ENCODE measurements around the gene BPIFA3. TPM values are rescaled to one million over a fixed set of nuclear protein-coding genes. Genes with fewer than 3 reads are reported as not detected.
A peak's percentile ranks its signal among the peaks of the same experiment; 100 is the strongest.

BPIFA3 gene
- total and polyA plus RNA-seq, 3 experiments from 2014 or later = not detected

GRCh38 chr20:33229843-33230242 lies 12.7 kb downstream of the BPIFA3 start:
- DNase-seq = no peak
- Histone ChIP-seq H3K4me3 (ENCODE audit: low read length) (no peak overlapping the region), H3K27me3 (ENCODE audit: insufficient read depth, low read length, poor library complexity, severe bottlenecking) (no peaks in the 10 kb centered on the region), H3K36me3 (ENCODE audit: insufficient read depth, low read length) (no peaks in the 10 kb centered on the region), H3K27ac (ENCODE audit: low read depth, low read length) (no peak overlapping the region), H3K9me3 (ENCODE audit: low read length) (no peaks in the 10 kb centered on the region), H3K4me1 (ENCODE audit: insufficient read depth, low read length) (no peaks in the 10 kb centered on the region)
- ChIA-PET POLR2A (no interaction called here), CTCF (no interaction called here)
- Mint-ChIP-seq H3K27ac (no peak overlapping the region), H3K4me1 (peaks cover 0 to 4% (median 0%) of the 10 kb centered on the region in 3 donors), H3K4me3 (no peak overlapping the region), H3K9me3 (no peaks in the 10 kb centered on the region), H3K36me3 (peaks cover 0 to 4% (median 0%) of the 10 kb centered on the region in 3 donors), H3K27me3 (peaks cover 13 to 45% of the 10 kb centered on the region in 2 donors)

GRCh38 chr20:33231237-33231636 lies 14.1 kb downstream of the BPIFA3 start:
- Mint-ChIP-seq H3K27ac (no peak overlapping the region), H3K9me3 (no peaks in the 10 kb centered on the region), H3K27me3 (peaks cover 17 to 44% of the 10 kb centered on the region in 2 donors), H3K4me1 (peaks cover 0 to 4% (median 0%) of the 10 kb centered on the region in 3 donors), H3K36me3 (no peaks in the 10 kb centered on the region), H3K4me3 (no peak overlapping the region)
- Histone ChIP-seq H3K27ac (ENCODE audit: low read depth, low read length) (no peak overlapping the region), H3K27me3 (ENCODE audit: insufficient read depth, low read length, poor library complexity, severe bottlenecking) (no peaks in the 10 kb centered on the region), H3K9me3 (ENCODE audit: low read length) (no peaks in the 10 kb centered on the region), H3K4me3 (ENCODE audit: low read length) (no peak overlapping the region), H3K36me3 (ENCODE audit: insufficient read depth, low read length) (no peaks in the 10 kb centered on the region), H3K4me1 (ENCODE audit: insufficient read depth, low read length) (no peaks in the 10 kb centered on the region)
- ChIA-PET POLR2A (no interaction called here), CTCF (no interaction called here)
- no peak for DNase-seq

DNA sequence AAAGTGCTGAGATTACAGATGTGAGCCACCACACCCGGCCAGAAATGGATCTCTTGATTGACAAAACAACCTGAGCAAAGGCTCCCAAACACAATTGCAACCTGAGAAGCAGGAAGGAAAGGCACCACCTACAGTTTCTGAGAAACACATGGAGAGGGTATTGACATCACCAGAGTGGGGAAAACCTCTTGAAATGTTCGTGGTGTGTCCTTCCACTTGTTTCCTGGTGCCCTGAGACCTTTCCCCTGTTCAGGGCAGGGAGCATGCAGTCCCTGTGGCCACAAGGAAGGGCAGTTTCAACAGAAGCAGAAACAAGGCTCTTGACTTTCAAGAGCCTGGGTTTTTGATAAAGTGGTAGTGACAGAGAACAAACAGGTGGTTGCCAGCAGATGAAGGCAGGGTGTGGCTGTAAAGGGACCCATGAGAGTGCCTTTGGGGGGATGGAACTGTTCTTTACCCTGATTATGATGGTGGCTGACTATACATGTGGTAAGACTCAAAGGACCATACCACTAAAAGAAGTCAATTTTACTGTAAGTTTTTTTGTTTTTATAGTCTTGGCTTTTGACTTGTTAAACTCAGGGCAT lies 15.4 kb downstream of the BPIFA3 start:
- no peaks in the 10 kb centered on the region for H3K9me3 ChIP-seq (ENCODE audit: low read length)
- no peak overlapping the region for H3K4me3 Mint-ChIP-seq
- H3K4me1 Mint-ChIP-seq = peaks cover 0 to 4% (median 0%) of the 10 kb centered on the region in 3 donors
- no peak for DNase-seq
- H3K27me3 Mint-ChIP-seq = peaks cover 17 to 42% of the 10 kb centered on the region in 2 donors
- no peaks in the 10 kb centered on the region for H3K36me3 ChIP-seq (ENCODE audit: insufficient read depth, low read length)
- H3K27me3 ChIP-seq (ENCODE audit: insufficient read depth, low read length, poor library complexity, severe bottlenecking) = no peaks in the 10 kb centered on the region
- H3K36me3 Mint-ChIP-seq = no peaks in the 10 kb centered on the region
- ChIA-PET CTCF (no interaction called here), POLR2A (no interaction called here)
- no peaks in the 10 kb centered on the region for H3K4me1 ChIP-seq (ENCODE audit: insufficient read depth, low read length)
- H3K27ac ChIP-seq (ENCODE audit: low read depth, low read length) = no peak overlapping the region
- H3K27ac Mint-ChIP-seq = no peak overlapping the region
- H3K4me3 ChIP-seq (ENCODE audit: low read length) = no peak overlapping the region
- no peaks in the 10 kb centered on the region for H3K9me3 Mint-ChIP-seq

GRCh38 chr20:33233129-33233774 lies 16.1 kb downstream of the BPIFA3 start:
- no peak overlapping the region for H3K4me3 Mint-ChIP-seq
- Histone ChIP-seq H3K9me3 (ENCODE audit: low read length) (no peaks in the 10 kb centered on the region), H3K4me1 (ENCODE audit: insufficient read depth, low read length) (no peaks in the 10 kb centered on the region), H3K27ac (ENCODE audit: low read depth, low read length) (no peak overlapping the region), H3K27me3 (ENCODE audit: insufficient read depth, low read length, poor library complexity, severe bottlenecking) (no peaks in the 10 kb centered on the region), H3K36me3 (ENCODE audit: insufficient read depth, low read length) (no peaks in the 10 kb centered on the region), H3K4me3 (ENCODE audit: low read length) (no peak overlapping the region)
- H3K9me3 Mint-ChIP-seq = no peaks in the 10 kb centered on the region
- CTCF ChIA-PET = no interaction called here
- H3K27ac Mint-ChIP-seq = no peak overlapping the region
- H3K4me1 Mint-ChIP-seq = peaks cover 0 to 4% (median 0%) of the 10 kb centered on the region in 3 donors
- peaks cover 17 to 41% of the 10 kb centered on the region in 2 donors for H3K27me3 Mint-ChIP-seq
- DNase-seq = no peak
- no peaks in the 10 kb centered on the region for H3K36me3 Mint-ChIP-seq
- POLR2A ChIA-PET = no interaction called here

- DNase-seq = no peak
- Histone ChIP-seq H3K27me3 (ENCODE audit: insufficient read depth, low read length, poor library complexity, severe bottlenecking) (no peaks in the 10 kb centered on the region), H3K36me3 (ENCODE audit: insufficient read depth, low read length) (no peaks in the 10 kb centered on the region), H3K4me1 (ENCODE audit: insufficient read depth, low read length) (no peaks in the 10 kb centered on the region), H3K4me3 (ENCODE audit: low read length) (no peak overlapping the region), H3K27ac (ENCODE audit: low read depth, low read length) (no peak overlapping the region), H3K9me3 (ENCODE audit: low read length) (no peaks in the 10 kb centered on the region)
- peaks cover 17 to 46% of the 10 kb centered on the region in 2 donors for H3K27me3 Mint-ChIP-seq
- H3K27ac Mint-ChIP-seq = peak overlapping the region in 1 of 8 donors; percentile 86
- H3K4me3 Mint-ChIP-seq = no peak overlapping the region
- H3K36me3 Mint-ChIP-seq = no peaks in the 10 kb centered on the region
- ChIA-PET POLR2A (no interaction called here), CTCF (no interaction called here)
- no peaks in the 10 kb centered on the region for H3K9me3 Mint-ChIP-seq
- H3K4me1 Mint-ChIP-seq = peaks cover 0 to 4% (median 0%) of the 10 kb centered on the region in 3 donors
Observed at GRCh38 chr20:33234050-33234449, 16.9 kb downstream of the BPIFA3 start.

GRCh38 chr20:33235696-33236095 lies 18.5 kb downstream of the BPIFA3 start, which contains the start of gene BPIFA1:
Gene BPIFA1 (plus strand): TSS chr20:33235996. CDS start chr20:33237712, 1,716 bp downstream.
- H3K36me3 Mint-ChIP-seq = no peaks in the 10 kb centered on the region
- H3K27ac Mint-ChIP-seq = no peak within 1 kb of the TSS
- H3K4me1 ChIP-seq (ENCODE audit: insufficient read depth, low read length) = no peaks in the 10 kb centered on the region
- no peak within 1 kb of the TSS for H3K4me3 Mint-ChIP-seq
- peaks cover 16 to 52% of the 10 kb centered on the region in 2 donors for H3K27me3 Mint-ChIP-seq
- H3K9me3 Mint-ChIP-seq = no peaks in the 10 kb centered on the region
- POLR2A ChIA-PET = no interaction called here
- H3K27me3 ChIP-seq (ENCODE audit: insufficient read depth, low read length, poor library complexity, severe bottlenecking) = no peaks in the 10 kb centered on the region
- H3K36me3 ChIP-seq (ENCODE audit: insufficient read depth, low read length) = no peaks in the 10 kb centered on the region
- no peaks in the 10 kb centered on the region for H3K4me1 Mint-ChIP-seq
- no peak within 1 kb of the TSS for H3K27ac ChIP-seq (ENCODE audit: low read depth, low read length)
- no peak for DNase-seq
- no peak within 1 kb of the TSS for H3K4me3 ChIP-seq (ENCODE audit: low read length)
- CTCF ChIA-PET = no interaction called here
- H3K9me3 ChIP-seq (ENCODE audit: low read length) = no peaks in the 10 kb centered on the region

DNA sequence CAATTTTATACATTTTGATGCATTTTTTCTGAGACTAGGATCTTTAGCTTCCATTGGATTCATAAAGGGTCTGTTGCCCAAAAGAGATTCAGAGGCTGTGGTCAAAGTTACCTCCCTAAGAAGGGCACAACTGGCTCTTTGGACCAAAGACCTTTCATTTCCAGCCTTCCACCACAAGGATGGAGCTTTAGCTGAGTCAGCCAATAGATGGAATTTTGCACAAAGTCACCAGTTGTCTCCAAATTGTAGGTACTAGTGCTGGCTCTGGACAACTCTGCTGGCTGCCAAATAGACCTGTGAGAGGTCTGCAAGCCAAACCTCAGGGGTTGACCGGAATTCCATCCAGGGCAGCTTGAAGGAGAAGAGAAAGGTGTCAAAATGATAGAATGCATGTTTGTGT lies 19.2 kb downstream of the BPIFA3 start:
- DNase-seq = no peak
- H3K36me3 ChIP-seq (ENCODE audit: insufficient read depth, low read length) = no peaks in the 10 kb centered on the region
- no peaks in the 10 kb centered on the region for H3K4me1 Mint-ChIP-seq
- no peak overlapping the region for H3K27ac Mint-ChIP-seq
- H3K4me1 ChIP-seq (ENCODE audit: insufficient read depth, low read length) = no peaks in the 10 kb centered on the region
- H3K27me3 ChIP-seq (ENCODE audit: insufficient read depth, low read length, poor library complexity, severe bottlenecking) = no peaks in the 10 kb centered on the region
- no peaks in the 10 kb centered on the region for H3K9me3 Mint-ChIP-seq
- no peaks in the 10 kb centered on the region for H3K36me3 Mint-ChIP-seq
- H3K4me3 ChIP-seq (ENCODE audit: low read length) = no peak overlapping the region
- H3K27ac ChIP-seq (ENCODE audit: low read depth, low read length) = no peak overlapping the region
- ChIA-PET POLR2A (no interaction called here), CTCF (no interaction called here)
- no peak overlapping the region for H3K4me3 Mint-ChIP-seq
- no peaks in the 10 kb centered on the region for H3K9me3 ChIP-seq (ENCODE audit: low read length)
- peaks cover 16 to 52% of the 10 kb centered on the region in 2 donors for H3K27me3 Mint-ChIP-seq

- Mint-ChIP-seq H3K4me3 (no peak overlapping the region), H3K27ac (no peak overlapping the region), H3K27me3 (peaks cover 11 to 59% of the 10 kb centered on the region in 2 donors), H3K4me1 (no peaks in the 10 kb centered on the region), H3K36me3 (no peaks in the 10 kb centered on the region), H3K9me3 (no peaks in the 10 kb centered on the region)
- H3K27ac ChIP-seq (ENCODE audit: low read depth, low read length) = no peak overlapping the region
- ChIA-PET POLR2A (no interaction called here), CTCF (interaction anchor here (1.0 kb wide), 1 partner anchor 9 kb away, joined by 3 read pairs; no protein-coding TSS in a partner anchor)
- H3K4me1 ChIP-seq (ENCODE audit: insufficient read depth, low read length) = no peaks in the 10 kb centered on the region
- H3K27me3 ChIP-seq (ENCODE audit: insufficient read depth, low read length, poor library complexity, severe bottlenecking) = no peaks in the 10 kb centered on the region
- no peaks in the 10 kb centered on the region for H3K36me3 ChIP-seq (ENCODE audit: insufficient read depth, low read length)
- DNase-seq = no peak
- H3K9me3 ChIP-seq (ENCODE audit: low read length) = no peaks in the 10 kb centered on the region
- no peak overlapping the region for H3K4me3 ChIP-seq (ENCODE audit: low read length)
Observed at GRCh38 chr20:33237989-33238388, 20.8 kb downstream of the BPIFA3 start.
